Measurements from ENCODE around the gene SLC38A5.
A peak's percentile ranks its signal among the peaks of the same experiment; 100 is the strongest.

Gene SLC38A5

GRCh38 chrX:48460606-48461005, 9.5 kb downstream of the SLC38A5 start:
- Histone ChIP-seq H2BK120ac (ENCODE audit: low read depth, low read length) (no peak overlapping the region), H2BK5ac (ENCODE audit: low read length) (no peak overlapping the region), H4K8ac (ENCODE audit: low read depth, low read length) (no peak overlapping the region), H3K79me1 (ENCODE audit: low read depth, low read length) (no peaks in the 10 kb centered on the region), H3K14ac (ENCODE audit: low read length) (peak overlapping the region; percentile 38), H4K91ac (ENCODE audit: low read depth, low read length, poor library complexity) (no peak overlapping the region), H3K23ac (ENCODE audit: low read depth, low read length, poor library complexity) (no peak overlapping the region), H3K4me3 (ENCODE audit: low read length in 2 of 2) (no peak overlapping the region), H3K9ac (ENCODE audit: low read depth, low read length, poor library complexity) (no peak overlapping the region), H2AK5ac (ENCODE audit: low read depth, low read length) (no peak overlapping the region), H2BK12ac (ENCODE audit: low read length) (no peak overlapping the region), H3K4ac (ENCODE audit: low read length) (no peak overlapping the region), H3K27ac (replicated peaks; ENCODE audit: low read length) (no peak overlapping the region), H3K36me3 (replicated peaks in 1 of 2; ENCODE audit: control insufficient read depth in 2 of 2, insufficient read depth in 2 of 2, low read length in 2 of 2) (no peaks in the 10 kb centered on the region), H3K9me3 (replicated peaks in 1 of 2; ENCODE audit: control insufficient read depth in 2 of 2, insufficient read depth in 1 of 2, low read depth in 1 of 2, low read length in 2 of 2) (no peaks in the 10 kb centered on the region), H2BK15ac (ENCODE audit: low read length) (no peak overlapping the region), H2AFZ (ENCODE audit: low read length) (no peak overlapping the region), H3K27me3 (ENCODE audit: control insufficient read depth in 3 of 3, insufficient read depth in 3 of 3, low read depth in 1 of 3, low read length in 3 of 3) (no peaks in the 10 kb centered on the region), H3K18ac (ENCODE audit: low read length) (no peak overlapping the region), H3K4me2 (ENCODE audit: insufficient read depth, low read length, poor library complexity, severe bottlenecking) (no peak overlapping the region), H3K4me1 (ENCODE audit: control insufficient read depth in 2 of 2, insufficient read depth in 1 of 2, low read depth in 1 of 2, low read length in 2 of 2) (no peaks in the 10 kb centered on the region)
- no peak for DNase-seq (ENCODE audit: low spot score)
- no CpG with 5 or more reads among the region's 11 CpGs for WGBS, 2 donors (ENCODE audit: extremely low coverage in 2 of 2, insufficient read length in 2 of 2, insufficient replicate concordance in 1 of 2)

- H3K23ac ChIP-seq (ENCODE audit: low read depth, low read length, poor library complexity) = no peak overlapping the region
- no peak overlapping the region for H3K4me3 ChIP-seq (ENCODE audit: low read length in 2 of 2)
- no peak overlapping the region for H2AFZ ChIP-seq (ENCODE audit: low read length)
- H3K9me3 ChIP-seq (replicated peaks in 1 of 2; ENCODE audit: control insufficient read depth in 2 of 2, insufficient read depth in 1 of 2, low read depth in 1 of 2, low read length in 2 of 2) = no peaks in the 10 kb centered on the region
- no peak overlapping the region for H4K91ac ChIP-seq (ENCODE audit: low read depth, low read length, poor library complexity)
- no peak overlapping the region for H2BK15ac ChIP-seq (ENCODE audit: low read length)
- no peak overlapping the region for H3K14ac ChIP-seq (ENCODE audit: low read length)
- H2BK5ac ChIP-seq (ENCODE audit: low read length) = no peak overlapping the region
- H3K36me3 ChIP-seq (replicated peaks in 1 of 2; ENCODE audit: control insufficient read depth in 2 of 2, insufficient read depth in 2 of 2, low read length in 2 of 2) = no peaks in the 10 kb centered on the region
- no peaks in the 10 kb centered on the region for H3K27me3 ChIP-seq (ENCODE audit: control insufficient read depth in 3 of 3, insufficient read depth in 3 of 3, low read depth in 1 of 3, low read length in 3 of 3)
- no CpG with 5 or more reads among the region's 3 CpGs for WGBS, 2 donors (ENCODE audit: extremely low coverage in 2 of 2, insufficient read length in 2 of 2, insufficient replicate concordance in 1 of 2)
- H3K4me2 ChIP-seq (ENCODE audit: insufficient read depth, low read length, poor library complexity, severe bottlenecking) = no peak overlapping the region
- H3K27ac ChIP-seq (replicated peaks; ENCODE audit: low read length) = no peak overlapping the region
- no peak for DNase-seq (ENCODE audit: low spot score)
- H3K79me1 ChIP-seq (ENCODE audit: low read depth, low read length) = no peaks in the 10 kb centered on the region
- H2BK12ac ChIP-seq (ENCODE audit: low read length) = no peak overlapping the region
- no peak overlapping the region for H4K8ac ChIP-seq (ENCODE audit: low read depth, low read length)
- H2AK5ac ChIP-seq (ENCODE audit: low read depth, low read length) = no peak overlapping the region
- H3K4me1 ChIP-seq (ENCODE audit: control insufficient read depth in 2 of 2, insufficient read depth in 1 of 2, low read depth in 1 of 2, low read length in 2 of 2) = no peaks in the 10 kb centered on the region
- H3K9ac ChIP-seq (ENCODE audit: low read depth, low read length, poor library complexity) = peak overlapping the region; percentile 21
- no peak overlapping the region for H3K18ac ChIP-seq (ENCODE audit: low read length)
- H3K4ac ChIP-seq (ENCODE audit: low read length) = no peak overlapping the region
- no peak overlapping the region for H2BK120ac ChIP-seq (ENCODE audit: low read depth, low read length)
These were observed 10.0 kb downstream of the SLC38A5 start for GRCh38 chrX:48460031-48460430.

- no peak overlapping the region for H2AK5ac ChIP-seq (ENCODE audit: low read depth, low read length)
- H3K4me2 ChIP-seq (ENCODE audit: insufficient read depth, low read length, poor library complexity, severe bottlenecking) = no peak overlapping the region
- no peak overlapping the region for H3K4me3 ChIP-seq (ENCODE audit: low read length in 2 of 2)
- no peaks in the 10 kb centered on the region for H3K9me3 ChIP-seq (replicated peaks in 1 of 2; ENCODE audit: control insufficient read depth in 2 of 2, insufficient read depth in 1 of 2, low read depth in 1 of 2, low read length in 2 of 2)
- DNase-seq (ENCODE audit: low spot score) = no peak
- no peak overlapping the region for H3K18ac ChIP-seq (ENCODE audit: low read length)
- H4K91ac ChIP-seq (ENCODE audit: low read depth, low read length, poor library complexity) = no peak overlapping the region
- H3K79me1 ChIP-seq (ENCODE audit: low read depth, low read length) = no peaks in the 10 kb centered on the region
- no peaks in the 10 kb centered on the region for H3K36me3 ChIP-seq (replicated peaks in 1 of 2; ENCODE audit: control insufficient read depth in 2 of 2, insufficient read depth in 2 of 2, low read length in 2 of 2)
- H3K27me3 ChIP-seq (ENCODE audit: control insufficient read depth in 3 of 3, insufficient read depth in 3 of 3, low read depth in 1 of 3, low read length in 3 of 3) = no peaks in the 10 kb centered on the region
- H2BK12ac ChIP-seq (ENCODE audit: low read length) = no peak overlapping the region
- H2BK15ac ChIP-seq (ENCODE audit: low read length) = no peak overlapping the region
- H3K14ac ChIP-seq (ENCODE audit: low read length) = no peak overlapping the region
- H3K9ac ChIP-seq (ENCODE audit: low read depth, low read length, poor library complexity) = no peak overlapping the region
- WGBS, 2 donors (ENCODE audit: extremely low coverage in 2 of 2, insufficient read length in 2 of 2, insufficient replicate concordance in 1 of 2) = no CpG with 5 or more reads among the region's 6 CpGs
- H3K4ac ChIP-seq (ENCODE audit: low read length) = no peak overlapping the region
- no peak overlapping the region for H3K27ac ChIP-seq (replicated peaks; ENCODE audit: low read length)
- no peak overlapping the region for H2AFZ ChIP-seq (ENCODE audit: low read length)
- no peak overlapping the region for H2BK5ac ChIP-seq (ENCODE audit: low read length)
- no peak overlapping the region for H3K23ac ChIP-seq (ENCODE audit: low read depth, low read length, poor library complexity)
- no peak overlapping the region for H2BK120ac ChIP-seq (ENCODE audit: low read depth, low read length)
- H3K4me1 ChIP-seq (ENCODE audit: control insufficient read depth in 2 of 2, insufficient read depth in 1 of 2, low read depth in 1 of 2, low read length in 2 of 2) = no peaks in the 10 kb centered on the region
- no peak overlapping the region for H4K8ac ChIP-seq (ENCODE audit: low read depth, low read length)
These were observed 10.6 kb downstream of the SLC38A5 start for GRCh38 chrX:48459483-48459882.

DNA sequence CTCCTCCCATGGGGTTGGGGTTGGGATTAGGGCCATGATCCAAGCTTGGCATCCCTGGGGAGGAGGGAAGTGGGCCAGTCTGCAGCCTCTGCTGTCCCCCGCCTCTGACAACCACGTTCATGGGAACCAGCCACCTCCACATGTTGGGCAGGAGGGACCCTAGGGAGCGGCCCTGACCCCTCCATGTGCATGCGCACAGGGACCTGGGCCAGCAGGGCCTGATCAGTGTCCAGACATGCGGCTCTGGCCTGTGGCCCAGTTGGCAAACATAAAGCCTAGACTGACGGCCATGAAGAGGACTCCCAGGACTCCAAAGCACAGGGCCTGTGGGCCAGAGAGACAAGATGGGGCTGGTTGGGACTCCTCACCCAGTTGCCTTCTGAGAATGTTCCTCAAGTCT, 11.3 kb downstream of the SLC38A5 start:
- Histone ChIP-seq H3K4me3 (ENCODE audit: low read length in 2 of 2) (no peak overlapping the region), H2AFZ (ENCODE audit: low read length) (no peak overlapping the region), H2BK15ac (ENCODE audit: low read length) (no peak overlapping the region), H2BK120ac (ENCODE audit: low read depth, low read length) (no peak overlapping the region), H3K4me1 (ENCODE audit: control insufficient read depth in 2 of 2, insufficient read depth in 1 of 2, low read depth in 1 of 2, low read length in 2 of 2) (no peaks in the 10 kb centered on the region), H3K27ac (replicated peaks; ENCODE audit: low read length) (no peak overlapping the region), H2BK5ac (ENCODE audit: low read length) (no peak overlapping the region), H3K4me2 (ENCODE audit: insufficient read depth, low read length, poor library complexity, severe bottlenecking) (no peak overlapping the region), H3K18ac (ENCODE audit: low read length) (no peak overlapping the region), H3K4ac (ENCODE audit: low read length) (no peak overlapping the region), H3K23ac (ENCODE audit: low read depth, low read length, poor library complexity) (no peak overlapping the region), H4K8ac (ENCODE audit: low read depth, low read length) (no peak overlapping the region), H2BK12ac (ENCODE audit: low read length) (no peak overlapping the region), H3K27me3 (ENCODE audit: control insufficient read depth in 3 of 3, insufficient read depth in 3 of 3, low read depth in 1 of 3, low read length in 3 of 3) (no peaks in the 10 kb centered on the region), H3K9ac (ENCODE audit: low read depth, low read length, poor library complexity) (no peak overlapping the region), H3K79me1 (ENCODE audit: low read depth, low read length) (no peaks in the 10 kb centered on the region), H2AK5ac (ENCODE audit: low read depth, low read length) (no peak overlapping the region), H4K91ac (ENCODE audit: low read depth, low read length, poor library complexity) (no peak overlapping the region), H3K14ac (ENCODE audit: low read length) (no peak overlapping the region), H3K9me3 (replicated peaks in 1 of 2; ENCODE audit: control insufficient read depth in 2 of 2, insufficient read depth in 1 of 2, low read depth in 1 of 2, low read length in 2 of 2) (no peaks in the 10 kb centered on the region), H3K36me3 (replicated peaks in 1 of 2; ENCODE audit: control insufficient read depth in 2 of 2, insufficient read depth in 2 of 2, low read length in 2 of 2) (no peaks in the 10 kb centered on the region)
- WGBS, 2 donors (ENCODE audit: extremely low coverage in 2 of 2, insufficient read length in 2 of 2, insufficient replicate concordance in 1 of 2) = no CpG with 5 or more reads among the region's 6 CpGs
- DNase-seq (ENCODE audit: low spot score) = no peak

Measured in neuronal stem cell (in vitro differentiated cells).